NCI-H1930 (cell line): ENCODE measurements around the gene ATP5F1D.

Experiments used
- DNase-seq, 2 experiments: peaks; one replicate each; lab custom pipeline; 2025; lab: John Stamatoyannopoulos, UW

The ATP5F1D gene

DNA sequence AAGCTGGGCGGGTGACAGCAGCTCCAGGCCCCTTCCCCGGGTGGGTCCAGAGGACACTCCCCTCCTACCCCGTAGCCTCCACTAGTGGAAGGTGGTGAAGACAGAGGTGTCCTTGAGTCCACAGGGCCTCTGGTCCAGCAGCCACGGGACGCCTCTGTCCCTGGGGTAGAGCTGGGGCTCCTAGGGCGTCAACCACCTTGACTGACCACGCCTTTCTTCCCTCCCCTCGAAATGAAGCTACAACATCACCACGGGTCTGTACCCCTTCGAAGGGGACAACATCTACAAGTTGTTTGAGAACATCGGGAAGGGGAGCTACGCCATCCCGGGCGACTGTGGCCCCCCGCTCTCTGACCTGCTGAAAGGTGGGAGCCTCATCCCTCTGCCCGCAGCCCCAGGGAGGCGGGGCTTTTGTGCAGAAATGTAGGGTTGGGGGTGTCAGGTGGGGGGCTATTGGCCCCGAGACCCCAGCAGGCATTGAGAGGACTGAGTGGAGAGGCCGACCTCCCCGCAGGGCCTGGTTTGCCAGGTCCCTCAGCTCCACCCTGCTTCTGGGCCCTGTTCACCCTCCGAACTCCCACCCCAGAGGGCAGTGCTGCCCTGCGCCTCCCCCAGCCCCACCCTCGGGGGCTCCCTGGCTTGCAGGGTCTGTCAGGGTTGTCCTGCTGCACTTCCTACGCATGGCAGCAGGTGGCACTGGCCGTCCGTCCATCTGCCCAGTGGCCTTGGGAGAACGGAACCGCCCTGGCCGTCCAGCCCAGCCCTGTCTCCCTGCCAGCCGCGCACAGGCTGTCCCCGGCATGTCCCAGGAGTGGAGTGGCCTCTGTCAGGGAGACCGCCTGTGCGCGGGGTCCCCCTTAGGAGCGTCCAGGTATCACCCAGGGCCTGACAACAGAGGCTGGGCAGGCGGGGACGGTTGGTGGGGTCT is 20.3 kb upstream of the ATP5F1D start:
- no peak for DNase-seq

DNA sequence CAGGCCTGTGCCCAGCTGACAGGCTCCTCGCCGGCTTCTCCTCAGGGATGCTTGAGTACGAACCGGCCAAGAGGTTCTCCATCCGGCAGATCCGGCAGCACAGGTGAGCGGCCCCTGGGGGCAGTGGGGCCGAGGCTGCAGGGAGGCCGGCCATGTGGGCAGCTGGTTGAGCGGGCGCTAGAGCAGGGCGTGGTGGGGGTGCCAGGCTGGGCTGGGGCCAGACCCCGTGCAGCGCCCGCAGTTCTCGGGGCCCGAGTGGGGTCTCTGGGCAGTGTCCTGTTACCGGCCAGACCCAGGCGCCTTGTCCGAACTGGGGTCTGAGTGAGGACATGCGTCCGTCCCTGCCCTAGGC is 19.7 kb upstream of the ATP5F1D start:
- no peak for DNase-seq

DNA sequence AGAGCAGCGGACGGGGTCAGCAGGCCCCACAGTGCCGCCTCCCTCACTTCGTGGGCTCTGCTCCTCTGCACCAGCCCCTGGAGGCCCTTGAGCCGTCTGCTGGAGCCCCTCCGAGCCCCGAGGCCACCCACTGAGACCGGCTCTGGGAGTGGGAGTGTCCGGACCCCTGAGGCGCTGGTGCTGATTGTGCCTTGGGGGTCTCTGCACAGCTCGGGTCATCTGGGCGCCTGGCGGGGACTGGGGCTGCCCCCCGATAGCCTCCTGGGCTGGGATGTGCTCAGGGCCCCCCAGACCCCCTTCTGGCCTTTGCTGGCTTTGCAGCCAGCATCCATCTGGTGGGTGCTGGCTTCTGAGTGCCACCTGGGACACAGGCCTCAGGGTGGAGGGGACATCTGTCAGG is 19.2 kb upstream of the ATP5F1D start:
- no peak for DNase-seq

DNA sequence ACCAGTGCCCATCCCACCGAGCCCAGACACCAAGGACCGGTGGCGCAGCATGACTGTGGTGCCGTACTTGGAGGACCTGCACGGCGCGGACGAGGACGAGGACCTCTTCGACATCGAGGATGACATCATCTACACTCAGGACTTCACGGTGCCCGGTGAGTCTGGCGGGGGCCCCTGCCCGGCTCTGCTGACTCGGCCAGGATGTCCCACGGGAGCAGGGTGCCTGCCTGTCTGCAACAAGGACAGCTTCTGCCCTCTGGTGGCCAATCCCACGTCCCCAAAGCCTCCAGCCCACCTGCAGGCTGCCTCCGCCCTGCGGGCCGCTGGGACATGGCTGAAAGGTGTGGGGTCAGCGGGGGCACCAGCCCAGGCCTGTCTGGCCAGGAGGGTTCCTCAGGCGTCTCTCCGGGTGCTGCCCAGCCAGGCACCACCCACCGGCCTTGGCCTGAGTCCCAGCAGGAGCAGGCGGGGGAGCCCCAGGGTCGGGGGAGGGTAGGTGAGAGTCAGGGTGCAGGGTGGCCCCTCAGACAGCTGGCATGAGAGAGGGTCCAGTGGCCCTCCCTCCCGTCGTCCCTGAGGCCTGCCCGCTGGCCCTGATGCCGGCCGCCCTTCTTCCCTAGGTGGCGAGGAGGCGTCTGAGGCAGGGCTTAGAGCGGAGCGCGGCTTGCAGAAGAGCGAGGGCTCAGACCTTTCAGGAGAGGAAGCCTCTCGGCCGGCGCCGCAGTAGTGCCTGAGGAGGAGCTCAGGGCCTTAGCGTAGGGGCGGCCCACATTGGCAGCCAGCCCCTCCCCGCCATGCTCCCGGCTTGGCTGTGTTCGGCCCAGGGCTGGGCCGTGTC is 18.3 kb upstream of the ATP5F1D start:
- no peak for DNase-seq

DNA sequence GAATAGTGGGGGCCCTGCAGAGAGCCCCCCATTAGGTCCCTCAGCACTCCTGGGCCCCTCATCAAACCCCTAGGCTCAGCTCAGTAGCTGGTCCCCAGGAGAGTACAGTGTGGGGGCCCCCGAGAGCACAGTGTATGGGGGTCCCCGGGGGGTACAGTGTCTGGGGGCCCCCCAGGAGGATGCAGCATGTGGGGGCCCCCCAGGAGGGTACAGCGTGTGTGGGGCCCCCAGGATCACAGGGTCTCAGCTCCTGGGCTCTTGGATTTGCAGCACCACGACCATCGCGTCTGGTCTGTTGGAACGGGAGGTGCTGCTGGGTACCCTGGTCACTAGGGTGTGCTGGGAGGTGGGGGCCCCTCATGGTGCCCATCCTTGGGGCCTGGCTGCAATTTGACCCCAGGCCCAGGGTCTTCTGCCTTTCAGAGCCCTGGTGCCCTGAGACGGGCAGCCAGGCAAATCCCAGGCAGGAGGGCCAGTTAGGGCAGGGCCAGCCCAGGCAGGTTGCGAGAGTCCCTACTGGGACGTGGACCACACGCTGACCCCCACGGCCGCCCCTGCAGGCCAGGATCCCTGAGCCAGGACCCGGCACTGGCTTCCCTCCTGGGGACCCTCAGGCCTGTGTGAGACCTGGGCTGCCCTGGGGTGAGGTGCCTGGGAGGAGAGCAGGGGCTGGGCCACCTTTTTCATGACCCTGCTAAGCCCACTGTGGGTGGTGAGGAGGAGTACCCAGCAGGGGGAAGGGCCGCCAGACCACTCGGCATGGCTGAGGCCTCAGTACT is 17.3 kb upstream of the ATP5F1D start:
- no peak for DNase-seq

DNA sequence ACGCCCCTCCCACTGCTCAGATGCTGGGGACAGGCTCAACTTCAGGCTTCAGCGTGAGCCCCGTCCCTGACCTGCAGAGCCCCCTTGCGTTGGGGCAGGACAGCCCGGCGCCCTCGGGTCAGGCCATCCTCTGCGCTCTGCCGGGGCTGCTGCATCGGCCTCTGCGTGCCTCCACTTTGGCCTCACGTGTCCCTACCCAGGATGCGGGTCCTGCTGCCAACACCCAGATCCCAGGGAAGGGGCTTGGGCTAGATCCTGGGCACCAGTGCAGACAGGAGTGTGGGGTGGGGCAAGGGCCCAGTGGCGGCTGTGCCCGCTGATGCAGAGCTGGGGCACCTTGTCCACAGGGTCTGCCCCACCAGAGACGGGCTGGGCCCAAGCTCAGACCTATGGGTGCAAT is 16.7 kb upstream of the ATP5F1D start:
- no peak for DNase-seq

DNA sequence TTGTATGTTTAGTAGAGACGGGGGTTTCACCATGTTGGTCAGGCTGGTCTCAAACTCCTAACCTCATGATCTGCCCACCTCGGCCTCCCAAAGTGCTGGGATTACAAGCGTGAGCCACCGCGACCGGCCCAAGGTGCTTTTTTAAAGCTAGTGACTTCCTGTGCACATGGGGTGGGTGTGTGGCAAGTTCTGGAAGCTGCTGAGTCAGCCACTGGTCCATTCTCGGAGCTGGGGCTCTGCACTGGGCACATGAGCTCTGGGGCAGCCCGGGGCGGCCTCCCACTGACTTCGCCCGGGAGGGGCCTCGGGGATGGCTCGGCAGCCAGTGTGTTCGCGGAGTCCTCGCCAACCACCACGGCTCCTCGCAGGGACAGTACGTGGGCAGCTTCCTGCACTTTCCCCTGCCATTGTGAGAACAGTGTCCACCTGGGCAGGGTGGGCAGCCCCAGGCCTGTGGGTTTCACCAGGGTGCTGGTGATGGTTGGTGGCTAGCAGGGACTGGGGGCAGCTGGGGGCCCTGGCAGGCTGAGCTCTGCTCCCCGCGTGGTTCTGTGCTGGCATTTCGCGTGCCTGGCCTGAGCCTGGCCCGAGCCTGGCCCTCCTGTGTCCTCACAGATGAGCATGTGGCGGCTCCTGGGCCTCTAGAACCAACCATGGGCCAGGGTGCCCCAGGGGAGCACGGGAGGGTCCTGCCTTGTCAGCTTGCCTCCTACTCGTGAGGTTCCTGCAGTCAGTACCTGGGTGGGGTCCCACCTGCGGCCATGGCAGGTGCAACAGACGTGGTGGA is 15.9 kb upstream of the ATP5F1D start:
- no peak for DNase-seq

DNA sequence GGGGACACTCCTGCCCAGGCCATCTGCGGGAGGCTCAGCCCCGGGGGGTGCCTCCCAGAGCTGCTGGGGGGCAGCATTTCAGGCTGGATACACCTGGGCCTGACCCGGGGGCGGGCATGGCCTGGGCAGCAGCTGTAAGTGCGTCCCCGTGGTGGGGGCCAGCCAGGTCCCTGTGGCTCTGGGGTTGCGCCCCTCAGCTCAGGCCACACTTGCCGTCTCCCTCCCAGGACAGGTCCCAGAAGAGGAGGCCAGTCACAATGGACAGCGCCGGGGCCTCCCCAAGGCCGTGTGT is 15.4 kb upstream of the ATP5F1D start:
- DNase-seq, result no peak

DNA sequence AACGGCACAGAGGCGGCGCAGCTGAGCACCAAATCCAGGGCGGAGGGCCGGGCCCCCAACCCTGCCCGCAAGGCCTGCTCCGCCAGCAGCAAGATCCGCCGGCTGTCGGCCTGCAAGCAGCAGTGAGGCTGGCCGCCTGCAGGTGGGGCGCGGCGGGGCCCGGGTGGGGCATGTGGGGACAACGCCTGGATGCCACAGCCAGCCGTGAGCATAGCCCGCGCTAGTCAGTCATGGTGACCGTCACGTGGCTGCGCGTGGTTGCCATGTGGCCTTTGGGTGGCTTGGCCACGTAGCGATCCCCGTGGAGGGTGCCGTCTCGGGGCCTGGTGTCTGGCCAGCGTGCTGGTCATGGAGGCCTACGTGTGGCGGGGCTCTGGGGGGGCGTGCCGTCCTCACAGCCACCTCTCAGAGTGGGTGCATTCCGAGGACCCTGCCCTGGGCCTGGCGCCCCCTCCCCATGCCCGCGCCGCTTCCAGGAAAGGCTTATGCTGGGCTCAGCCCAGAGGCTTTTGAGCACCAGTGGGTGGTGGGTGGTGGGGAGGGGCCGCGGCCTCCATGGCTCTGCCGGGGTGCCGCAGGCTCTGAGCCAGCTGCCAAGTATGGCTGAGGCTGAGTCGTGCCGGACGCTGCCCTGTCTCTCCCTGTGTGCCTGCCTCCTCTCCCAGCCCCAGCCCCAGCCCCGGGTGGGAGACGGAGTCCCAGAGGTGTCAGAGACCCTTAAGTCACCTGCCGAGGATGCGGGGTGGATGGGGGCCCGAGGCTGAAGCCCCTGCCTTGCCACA is 14.8 kb upstream of the ATP5F1D start:
- DNase-seq, result no peak

DNA sequence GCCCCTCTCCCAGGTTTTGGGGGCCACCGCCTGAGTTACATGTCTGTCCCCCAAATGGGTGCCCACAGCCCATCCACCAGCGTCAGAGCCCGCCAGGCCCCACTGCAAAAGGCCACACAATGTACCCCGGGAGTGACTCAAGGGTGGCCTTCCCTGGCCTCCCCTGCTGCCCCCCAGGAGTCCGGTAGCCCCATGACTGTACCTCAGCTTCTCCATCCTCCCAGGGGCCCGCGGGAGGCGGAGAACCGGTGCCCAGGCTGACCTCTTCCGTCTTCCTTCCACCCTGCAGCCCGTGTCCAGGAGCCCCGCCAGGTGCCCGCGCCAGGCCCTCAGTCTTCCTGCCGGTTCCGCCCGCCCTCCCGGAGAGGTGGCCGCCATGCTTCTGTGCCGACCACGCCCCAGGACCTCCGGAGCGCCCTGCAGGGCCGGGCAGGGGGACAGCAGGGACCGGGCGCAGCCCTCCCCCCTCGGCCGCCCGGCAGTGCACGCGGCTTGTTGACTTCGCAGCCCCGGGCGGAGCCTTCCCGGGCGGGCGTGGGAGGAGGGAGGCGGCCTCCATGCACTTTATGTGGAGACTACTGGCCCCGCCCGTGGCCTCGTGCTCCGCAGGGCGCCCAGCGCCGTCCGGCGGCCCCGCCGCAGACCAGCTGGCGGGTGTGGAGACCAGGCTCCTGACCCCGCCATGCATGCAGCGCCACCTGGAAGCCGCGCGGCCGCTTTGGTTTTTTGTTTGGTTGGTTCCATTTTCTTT is 14.1 kb upstream of the ATP5F1D start:
- no peak for DNase-seq

DNA sequence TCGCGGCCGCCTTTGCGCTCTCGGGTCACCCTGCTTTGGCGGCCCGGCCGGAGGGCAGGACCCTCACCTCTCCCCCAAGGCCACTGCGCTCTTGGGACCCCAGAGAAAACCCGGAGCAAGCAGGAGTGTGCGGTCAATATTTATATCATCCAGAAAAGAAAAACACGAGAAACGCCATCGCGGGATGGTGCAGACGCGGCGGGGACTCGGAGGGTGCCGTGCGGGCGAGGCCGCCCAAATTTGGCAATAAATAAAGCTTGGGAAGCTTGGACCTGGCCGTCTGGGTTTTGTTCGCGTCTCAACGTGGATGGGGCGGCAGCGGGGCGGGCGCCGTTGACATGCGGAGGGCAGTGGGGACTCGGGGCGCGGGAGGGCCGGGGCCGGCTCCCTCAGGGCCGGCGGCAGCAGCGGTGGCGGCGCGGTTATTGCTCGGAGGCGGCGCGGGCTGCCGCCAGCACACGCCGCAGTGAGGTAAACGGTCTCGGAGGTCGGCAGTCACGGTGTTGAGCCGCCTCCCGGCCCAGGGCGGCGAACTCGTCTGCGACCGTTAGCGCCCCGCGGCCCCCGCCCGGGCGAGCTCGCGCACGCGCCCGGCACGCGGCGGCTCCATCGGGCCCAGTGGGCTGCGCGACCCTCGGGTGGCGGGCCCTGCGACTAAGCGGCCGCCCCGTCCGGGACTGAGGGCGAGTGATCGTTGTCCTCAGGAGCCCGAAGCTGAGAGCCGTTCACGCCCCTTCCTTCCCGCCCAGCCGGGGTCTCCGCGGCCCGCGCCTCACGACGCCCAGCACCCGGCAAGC is 13.2 kb upstream of the ATP5F1D start:
- DNase-seq, result no peak

DNA sequence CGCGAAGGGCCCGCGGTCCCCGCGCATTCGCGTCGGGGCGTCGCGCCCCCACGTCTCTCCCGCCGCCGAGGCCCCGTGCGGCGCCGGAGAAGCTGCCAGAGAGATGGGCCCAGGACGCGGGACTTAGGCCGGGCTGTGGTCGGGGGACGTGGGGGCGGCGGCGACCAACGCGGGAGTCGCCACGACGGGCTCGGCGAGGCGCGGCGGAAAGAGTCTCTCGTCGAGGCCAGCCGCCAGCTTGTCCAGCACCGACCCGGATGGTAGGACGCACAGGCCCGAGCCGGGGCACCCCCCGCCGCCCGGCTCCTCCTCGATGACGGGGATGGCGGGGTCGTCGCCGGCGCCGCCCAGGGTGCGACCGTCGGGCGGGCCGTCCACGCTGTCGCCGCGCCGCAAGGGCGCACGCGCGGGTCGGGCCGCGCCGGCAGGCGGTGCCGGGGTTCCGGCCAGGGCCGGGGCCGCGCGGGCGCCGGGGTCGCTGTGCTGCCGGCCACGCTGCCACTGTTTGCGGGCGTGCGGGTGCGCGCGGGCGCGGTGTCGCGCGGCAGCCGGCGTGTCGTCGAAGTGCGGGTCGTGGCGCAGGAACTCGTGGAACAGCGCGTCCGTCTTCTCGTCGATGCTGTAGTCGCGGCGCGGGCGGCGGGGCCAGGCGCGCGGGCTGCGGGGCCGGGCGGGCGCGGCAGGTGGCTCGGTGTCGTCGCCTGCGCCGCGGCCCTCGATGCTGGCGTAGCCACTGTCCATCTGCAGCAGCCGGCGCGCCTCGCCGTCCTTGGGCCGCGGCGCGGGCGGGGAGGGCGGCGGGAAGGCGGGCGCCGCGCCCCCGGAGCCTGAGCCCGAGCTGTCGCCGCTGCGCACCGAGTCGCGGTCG is 12.3 kb upstream of the ATP5F1D start:
- DNase-seq, result no peak

DNA sequence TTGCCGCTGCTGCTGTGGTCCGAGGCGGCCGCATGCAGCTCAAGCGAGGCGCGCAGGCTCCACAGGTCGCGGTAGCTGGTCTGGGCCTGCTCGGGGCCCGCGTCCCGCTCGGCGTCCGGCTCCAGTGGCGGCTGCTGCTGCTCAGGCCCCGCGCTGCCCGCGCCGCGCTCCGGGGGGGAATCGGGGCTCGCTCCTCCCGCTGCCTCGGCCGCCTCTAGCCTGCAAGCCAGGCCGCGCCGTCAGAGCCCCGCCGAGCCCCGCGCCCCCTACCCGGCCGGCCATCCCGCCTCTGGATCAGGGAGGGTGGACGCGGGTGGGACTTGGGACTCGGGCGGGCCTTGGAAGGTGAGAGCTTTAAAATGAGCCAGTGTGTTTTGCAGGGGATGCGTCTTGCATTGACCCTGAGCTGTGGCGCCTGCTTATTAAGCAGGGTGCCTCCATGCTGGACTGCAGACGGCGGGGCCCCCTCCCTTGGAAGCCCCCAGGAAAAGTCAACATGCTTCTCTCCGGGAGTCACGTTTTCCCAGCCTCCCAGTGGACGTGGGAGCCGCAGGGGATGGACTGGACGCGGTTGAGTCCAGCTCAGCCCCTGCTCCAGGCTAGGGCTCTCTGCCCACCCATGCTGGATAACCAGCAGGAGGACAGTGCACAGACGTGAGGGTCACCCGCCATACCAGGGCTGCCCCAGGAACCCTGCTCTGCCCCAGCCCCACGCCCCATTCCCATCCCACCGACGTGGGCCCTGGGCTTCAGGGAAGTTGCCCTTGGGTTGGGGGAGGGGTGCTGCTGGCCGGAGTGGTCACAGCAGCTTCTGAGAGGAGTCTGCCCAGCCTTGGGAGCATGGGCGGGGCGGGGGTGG is 11.4 kb upstream of the ATP5F1D start:
- DNase-seq, result no peak

DNA sequence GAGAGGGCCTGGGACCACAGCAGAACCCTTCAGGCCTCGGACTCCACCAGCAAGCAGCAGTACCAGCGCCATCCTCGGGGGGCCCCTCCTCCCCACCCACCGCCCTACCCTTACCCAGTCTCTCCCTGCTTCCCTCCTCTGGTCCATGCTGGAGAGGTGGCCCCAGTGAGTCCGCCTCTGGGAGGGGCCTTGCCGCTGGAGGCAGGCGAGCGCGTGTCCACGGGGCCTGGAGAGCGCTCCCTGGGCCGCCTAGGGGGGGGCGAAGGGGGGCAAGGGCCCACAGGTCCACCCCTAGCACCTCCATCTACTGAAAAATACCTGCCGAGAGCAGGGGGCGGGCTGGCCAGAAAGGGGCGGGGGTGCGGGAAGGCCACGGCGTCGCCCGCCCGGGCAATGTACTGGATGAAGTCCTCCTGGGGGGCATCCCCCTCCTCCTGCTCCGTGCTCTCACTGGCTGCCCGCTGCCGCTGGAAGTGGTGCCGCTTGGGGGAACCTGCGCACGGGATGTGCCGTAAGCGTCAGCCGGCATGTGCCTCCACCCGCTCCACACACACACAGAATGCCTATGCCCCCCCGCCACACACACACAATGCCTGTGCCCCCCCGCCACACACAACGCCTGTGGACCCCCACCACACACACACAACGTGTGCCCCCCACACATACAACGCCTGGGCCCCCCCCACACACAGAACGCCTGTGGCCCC is 10.6 kb upstream of the ATP5F1D start:
- no peak for DNase-seq

DNA sequence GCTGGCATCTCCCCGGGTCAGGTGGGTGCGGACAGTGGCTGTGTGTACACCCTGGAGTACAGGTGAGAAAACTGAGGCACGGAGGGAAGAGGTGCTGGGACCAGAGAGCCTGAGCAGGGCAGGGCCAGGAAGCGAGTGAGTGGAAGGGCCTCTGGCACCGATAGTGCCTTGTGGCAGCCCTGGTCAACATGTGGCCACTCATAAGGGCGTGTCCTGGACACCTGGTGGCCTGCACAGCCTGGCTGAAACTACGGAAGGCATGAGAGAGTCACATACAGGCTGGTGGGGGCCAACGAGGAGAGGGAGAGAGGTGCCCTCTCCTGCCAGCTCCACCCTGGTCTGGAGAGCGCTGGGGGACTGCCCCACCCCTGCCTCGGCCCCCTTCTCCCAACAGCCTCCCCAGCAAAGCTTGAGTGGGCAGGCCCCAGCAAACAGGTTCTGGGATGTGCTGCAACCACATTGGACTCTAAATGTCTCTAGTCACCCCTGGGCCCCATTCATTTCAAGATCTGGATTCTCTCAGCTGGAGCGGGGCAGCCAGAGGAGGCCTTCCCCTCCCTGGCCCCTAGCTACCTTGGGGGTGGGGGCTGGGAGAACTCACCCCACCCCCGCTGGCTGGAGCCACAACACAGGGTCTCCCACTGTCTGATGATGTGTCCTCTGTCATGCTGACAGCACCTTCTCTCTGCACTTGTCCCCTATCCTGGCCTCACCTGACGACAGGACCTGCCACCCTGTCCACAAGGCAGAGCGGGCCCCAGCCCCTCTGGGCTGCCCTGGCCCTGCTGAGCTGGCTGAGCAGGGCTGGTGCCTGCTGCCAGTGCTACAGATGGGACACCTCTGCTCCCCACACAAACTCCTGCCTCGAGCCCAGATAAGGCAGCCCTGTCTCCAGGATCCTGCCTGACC is 9.6 kb upstream of the ATP5F1D start:
- DNase-seq, result no peak

DNA sequence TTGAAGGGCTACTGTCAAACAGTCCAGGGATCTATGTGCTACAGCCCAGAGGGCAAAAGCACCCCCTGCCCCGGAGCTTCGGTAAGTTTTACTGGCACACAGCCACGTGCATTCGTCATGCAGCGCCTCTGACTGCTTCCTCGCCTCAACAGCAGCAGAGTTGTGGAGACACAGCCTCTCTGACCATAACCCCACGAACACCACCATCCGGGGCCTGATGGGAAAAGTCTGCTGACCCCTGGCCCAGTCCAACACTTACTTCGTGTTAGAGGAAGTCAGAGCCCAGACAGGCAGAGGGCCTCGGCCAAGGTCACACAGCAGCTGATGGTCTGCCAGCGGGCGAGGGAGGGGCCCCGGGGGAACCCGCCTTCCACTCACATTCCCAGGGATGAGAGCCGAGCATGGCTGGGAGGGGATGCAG is 8.9 kb upstream of the ATP5F1D start:
- no peak for DNase-seq
